Ectodermal cell (in vitro differentiated cells): ENCODE results near the gene AKAP7. TPM values are rescaled to one million over a fixed set of nuclear protein-coding genes. Genes with fewer than 3 reads are reported as not detected.
"Not testable (repeated sequence)": the region's sequence is repeated elsewhere in the genome, so short reads cannot be mapped to it uniquely, and the experiment has no call there.

Source experiments
- H3K27ac ChIP-seq: 2 replicates; pipeline ENCODE4 v1.7.0; 2013; ENCODE audit warnings: mild to moderate bottlenecking, low read depth, low read length; ENCODE audit not compliant: insufficient read depth, poor library complexity, severe bottlenecking
- H3K27me3 ChIP-seq: 2 replicates; pipeline ENCODE4 v1.7.0; 2013; ENCODE audit warnings: mild to moderate bottlenecking, low read length; ENCODE audit not compliant: insufficient read depth, control insufficient read depth, poor library complexity, severe bottlenecking
- H3K36me3 ChIP-seq: one replicate; pipeline ENCODE4 v1.7.0; 2013; ENCODE audit warnings: low read length; ENCODE audit not compliant: control insufficient read depth, insufficient read depth
- H3K4me1 ChIP-seq: one replicate; pipeline ENCODE4 v1.7.0; 2013; ENCODE audit warnings: low read length; ENCODE audit not compliant: control insufficient read depth, insufficient read depth
- H3K4me3 ChIP-seq: 2 replicates; pipeline ENCODE4 v1.7.0; 2013; ENCODE audit warnings: low read depth, low read length, control low read depth; ENCODE audit not compliant: insufficient read depth
- H3K9me3 ChIP-seq: 2 replicates; pipeline ENCODE4 v1.7.0; 2013; ENCODE audit warnings: mild to moderate bottlenecking, low read length, moderate library complexity; ENCODE audit not compliant: control insufficient read depth
- WGBS, 2 experiments: methylation state at CpG; one replicate each; pipeline ENCODE4 v1.1.7; 2013; ENCODE audit warnings: missing lambda C conversion rate in 2 of 2; 5-methylcytosine and 5-hydroxymethylcytosine counted together
- polyA plus RNA-seq, 4 experiments: library from polyadenylated mRNA; stranded (reverse); fragments of 50-300 nt; gene quantifications; one replicate each; pipeline ENCODE4 v1.2.3, GENCODE V29; 2013

AKAP7 gene
- polyA plus RNA-seq (2013, experiment 1 of 4) = 10.8 TPM
- 11.6 TPM for polyA plus RNA-seq (2013, experiment 2 of 4)
- polyA plus RNA-seq (2013, experiment 3 of 4) = 9.1 TPM
- polyA plus RNA-seq (2013, experiment 4 of 4) = 9.1 TPM

GRCh38 chr6:131135244-131136020, at the start of gene AKAP7:
TSS of gene AKAP7 (plus strand) at chr6:131135467. CDS start at chr6:131135764, 297 bp downstream.
- H3K27ac ChIP-seq = peak within 1 kb of the TSS; percentile 20
- WGBS, 2 experiments = 1 to 2% methylated on average over 99 of the region's 99 CpGs
- H3K27me3 ChIP-seq = peaks cover 16% of the 10 kb centered on the region
- no peaks in the 10 kb centered on the region for H3K36me3 ChIP-seq
- H3K4me3 ChIP-seq = peak within 1 kb of the TSS; percentile 56
- no peaks in the 10 kb centered on the region for H3K4me1 ChIP-seq
- no peaks in the 10 kb centered on the region for H3K9me3 ChIP-seq

- 94 to 96% methylated on average over 3 of the region's 3 CpGs for WGBS, 2 experiments
- not testable (repeated sequence) for H3K4me3 ChIP-seq
Observed at GRCh38 chr6:131090339-131090738, 44.9 kb upstream of the AKAP7 start.

GRCh38 chr6:131091944-131092343, 43.3 kb upstream of the AKAP7 start:
- 92 to 99% methylated on average over 4 to 5 of the region's 7 CpGs for WGBS, 2 experiments

More at GRCh38 chr6:131090339-131090738, 44.9 kb upstream of the AKAP7 start:
- not testable (repeated sequence) for H3K9me3 ChIP-seq, H3K27me3 ChIP-seq, H3K36me3 ChIP-seq, H3K27ac ChIP-seq, H3K4me1 ChIP-seq

DNA sequence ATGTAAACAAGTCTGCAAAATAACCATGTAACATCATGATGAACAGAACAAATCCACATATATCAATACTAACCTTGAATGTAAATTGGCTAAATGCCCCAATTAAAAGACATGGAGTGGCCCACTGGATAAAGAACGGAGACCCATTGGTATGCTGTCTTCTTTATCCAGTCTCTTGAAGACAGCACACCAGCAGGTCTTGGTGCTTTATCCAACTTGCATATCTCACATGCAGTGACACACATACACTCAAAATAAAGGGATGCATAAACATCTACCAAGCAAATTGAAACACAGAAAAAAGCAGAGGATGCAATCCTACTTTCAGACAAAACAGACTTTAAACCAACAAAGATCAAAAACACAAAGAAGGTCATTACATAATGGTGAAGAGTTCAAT, 41.9 kb upstream of the AKAP7 start:
- H3K9me3 ChIP-seq = no peaks in the 10 kb centered on the region
- H3K4me3 ChIP-seq = no peak overlapping the region
- no peaks in the 10 kb centered on the region for H3K4me1 ChIP-seq
- no peak overlapping the region for H3K27ac ChIP-seq
- 89 to 94% methylated on average over 1 of the region's 1 CpG for WGBS, 2 experiments
- H3K36me3 ChIP-seq = no peaks in the 10 kb centered on the region
- no peaks in the 10 kb centered on the region for H3K27me3 ChIP-seq

More at GRCh38 chr6:131091944-131092343, 43.3 kb upstream of the AKAP7 start:
- not testable (repeated sequence) for H3K36me3 ChIP-seq, H3K27me3 ChIP-seq, H3K9me3 ChIP-seq, H3K4me3 ChIP-seq, H3K27ac ChIP-seq, H3K4me1 ChIP-seq

- no peak overlapping the region for H3K27ac ChIP-seq
- H3K27me3 ChIP-seq = no peaks in the 10 kb centered on the region
- WGBS, 2 experiments = 78 to 90% methylated on average over 1 to 2 of the region's 3 CpGs
- H3K9me3 ChIP-seq = no peaks in the 10 kb centered on the region
- no peaks in the 10 kb centered on the region for H3K4me1 ChIP-seq
- H3K36me3 ChIP-seq = no peaks in the 10 kb centered on the region
- no peak overlapping the region for H3K4me3 ChIP-seq
Observed at GRCh38 chr6:131096786-131097185, 38.5 kb upstream of the AKAP7 start.

- no peaks in the 10 kb centered on the region for H3K4me1 ChIP-seq
- 88 to 94% methylated on average over 4 of the region's 5 CpGs for WGBS, 2 experiments
- no peaks in the 10 kb centered on the region for H3K9me3 ChIP-seq
- H3K27me3 ChIP-seq = no peaks in the 10 kb centered on the region
- no peaks in the 10 kb centered on the region for H3K36me3 ChIP-seq
- H3K27ac ChIP-seq = no peak overlapping the region
- no peak overlapping the region for H3K4me3 ChIP-seq
Observed at GRCh38 chr6:131101911-131102680, 33.2 kb upstream of the AKAP7 start.

- Histone ChIP-seq H3K36me3 (no peaks in the 10 kb centered on the region), H3K27me3 (no peaks in the 10 kb centered on the region), H3K4me3 (no peak overlapping the region), H3K4me1 (no peaks in the 10 kb centered on the region), H3K27ac (no peak overlapping the region), H3K9me3 (no peaks in the 10 kb centered on the region)
- WGBS, 2 experiments = 88 to 92% methylated on average over 3 of the region's 4 CpGs
Observed at GRCh38 chr6:131103296-131103695, 32.0 kb upstream of the AKAP7 start.

DNA sequence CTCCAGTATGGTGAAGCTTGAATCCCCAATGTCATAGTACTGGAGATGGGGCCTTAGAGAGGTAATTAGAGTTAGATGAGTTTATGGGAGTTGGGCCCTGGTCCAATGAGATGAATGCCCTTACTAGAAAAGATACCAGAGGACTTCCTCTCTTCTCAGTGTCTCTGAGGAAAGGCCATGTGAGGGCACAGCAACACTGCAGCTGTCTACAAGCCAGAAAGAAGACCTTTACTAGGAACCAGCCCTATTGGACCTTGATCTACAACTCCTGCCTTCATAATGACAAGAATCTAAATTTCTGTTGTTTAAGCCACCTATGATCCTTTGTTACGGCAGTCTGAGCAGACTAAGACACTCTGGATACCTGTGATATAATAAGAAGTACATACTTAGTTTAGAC, 31.4 kb upstream of the AKAP7 start:
- Histone ChIP-seq H3K27me3 (no peaks in the 10 kb centered on the region), H3K4me3 (no peak overlapping the region), H3K9me3 (no peaks in the 10 kb centered on the region), H3K36me3 (no peaks in the 10 kb centered on the region), H3K27ac (no peak overlapping the region), H3K4me1 (no peaks in the 10 kb centered on the region)
- WGBS, 2 experiments = 100% methylated on average over 1 of the region's 1 CpG; no CpG with 5 or more reads in 1 of the 2 experiments

GRCh38 chr6:131107151-131107550, 28.1 kb upstream of the AKAP7 start:
- no peaks in the 10 kb centered on the region for H3K36me3 ChIP-seq
- H3K27ac ChIP-seq = no peak overlapping the region
- WGBS, 2 experiments = 96 to 100% methylated on average over 1 of the region's 1 CpG
- H3K9me3 ChIP-seq = no peaks in the 10 kb centered on the region
- no peaks in the 10 kb centered on the region for H3K4me1 ChIP-seq
- H3K4me3 ChIP-seq = no peak overlapping the region
- H3K27me3 ChIP-seq = no peaks in the 10 kb centered on the region

DNA sequence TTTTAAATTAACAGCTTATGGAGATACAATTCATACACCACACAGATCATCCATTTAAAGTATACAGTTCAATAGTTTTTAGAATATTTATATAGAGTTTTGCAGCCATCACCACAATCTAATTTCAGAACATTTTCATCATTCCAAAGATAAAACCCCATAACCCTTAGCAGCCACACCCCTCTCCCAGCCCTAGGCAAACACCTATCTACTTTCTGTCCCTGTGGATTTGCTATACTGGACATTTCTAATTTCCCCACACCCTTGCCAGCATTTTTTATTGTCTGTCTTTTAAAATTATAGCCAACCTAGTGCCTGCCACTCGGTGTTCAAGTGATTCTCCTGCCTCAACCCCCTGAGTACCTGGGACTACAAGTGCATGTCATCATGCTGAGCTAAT, 23.0 kb upstream of the AKAP7 start:
- no peaks in the 10 kb centered on the region for H3K27me3 ChIP-seq
- no peak overlapping the region for H3K27ac ChIP-seq
- no peaks in the 10 kb centered on the region for H3K36me3 ChIP-seq
- H3K4me3 ChIP-seq = no peak overlapping the region
- WGBS, 2 experiments = 88 to 93% methylated on average over 1 of the region's 1 CpG
- no peaks in the 10 kb centered on the region for H3K9me3 ChIP-seq
- H3K4me1 ChIP-seq = no peaks in the 10 kb centered on the region
